GM18519 (cell line): ENCODE measurements around the gene KLHL29.

Source experiments
- ATAC-seq: cut with Tn5 transposase; IDR thresholded peaks from one replicate; pipeline ENCODE4 v1.9.1; 2021; ENCODE audit warnings: mild to moderate bottlenecking, moderate library complexity; ENCODE audit not compliant: unreplicated experiment, low FRiP score

Gene KLHL29

DNA sequence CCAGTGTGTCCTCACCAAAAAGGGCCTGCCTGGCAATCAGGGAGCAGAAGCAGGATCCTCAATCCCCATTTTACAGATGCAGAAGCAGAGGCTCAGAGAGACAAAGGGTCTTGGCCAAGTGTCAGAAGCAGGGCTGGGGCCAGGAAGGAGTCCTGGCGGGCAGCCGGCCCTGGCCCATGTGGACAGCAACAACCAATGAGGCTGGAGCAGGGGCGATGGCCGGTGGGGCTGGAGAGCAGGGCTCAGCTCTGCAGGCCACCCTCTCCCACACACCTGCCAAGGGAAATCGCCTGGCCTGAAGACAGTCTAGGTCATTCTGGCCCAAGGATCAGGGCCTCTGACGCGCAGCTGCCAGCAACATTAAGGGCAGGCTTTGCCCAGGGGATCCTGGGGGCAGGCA lies 298.0 kb downstream of the KLHL29 start:
- no peak for ATAC-seq

DNA sequence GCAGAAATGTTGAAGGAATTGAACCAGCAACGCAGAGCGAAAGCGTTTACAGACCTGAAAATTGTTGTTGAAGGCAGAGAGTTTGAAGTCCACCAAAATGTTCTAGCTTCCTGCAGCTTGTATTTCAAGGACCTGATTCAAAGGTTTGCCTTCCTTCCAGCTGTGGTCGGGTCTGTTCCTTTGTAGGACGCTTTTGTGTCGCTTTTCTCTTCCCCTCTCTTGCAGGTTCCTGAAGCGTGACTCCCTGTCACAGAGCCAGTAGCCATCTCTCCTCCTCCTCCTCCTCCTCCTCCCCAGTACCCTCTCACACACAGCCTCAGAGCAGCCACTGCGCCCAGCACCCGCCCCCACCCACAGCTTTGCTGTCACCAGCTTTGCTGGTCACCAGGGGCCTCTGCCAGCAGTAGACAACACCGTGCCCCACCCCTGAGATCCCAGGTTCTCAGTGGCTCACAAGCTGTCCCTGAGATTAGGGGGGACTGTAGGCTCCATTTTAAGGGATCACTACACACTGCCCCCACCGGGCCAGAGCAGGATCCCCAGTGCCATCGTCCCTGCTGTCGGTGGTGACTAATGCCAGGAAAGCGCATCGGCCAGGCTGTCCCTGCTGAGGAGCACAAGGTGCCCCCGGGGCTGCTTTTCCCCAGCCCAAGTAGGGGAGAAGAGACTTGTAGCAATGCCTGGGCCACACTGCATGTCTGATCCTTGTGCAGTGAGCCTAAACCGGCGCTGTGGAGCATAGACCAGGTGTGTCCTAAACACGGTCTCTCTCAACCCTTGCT lies 299.6 kb downstream of the KLHL29 start:
- no peak for ATAC-seq

DNA sequence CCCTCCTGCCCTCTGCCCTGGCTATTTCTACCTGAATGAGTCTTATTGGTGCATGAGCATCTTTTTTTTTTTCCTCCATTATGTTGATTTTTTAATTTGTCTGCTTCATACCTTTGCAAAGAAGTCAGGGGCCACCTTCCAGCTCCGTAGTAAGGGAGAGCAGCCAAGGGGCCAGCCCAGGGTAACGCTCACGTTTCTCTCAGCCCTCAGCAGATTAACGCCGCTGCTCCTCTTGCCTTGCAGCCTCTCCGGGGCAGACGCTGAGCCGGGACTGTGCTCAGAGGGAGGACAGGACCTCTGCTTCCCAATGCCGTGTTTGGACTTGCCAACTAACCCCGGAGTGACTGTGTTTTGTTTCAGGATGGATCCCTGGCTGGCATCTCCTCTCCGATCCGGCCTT lies 300.2 kb downstream of the KLHL29 start:
- no peak for ATAC-seq

DNA sequence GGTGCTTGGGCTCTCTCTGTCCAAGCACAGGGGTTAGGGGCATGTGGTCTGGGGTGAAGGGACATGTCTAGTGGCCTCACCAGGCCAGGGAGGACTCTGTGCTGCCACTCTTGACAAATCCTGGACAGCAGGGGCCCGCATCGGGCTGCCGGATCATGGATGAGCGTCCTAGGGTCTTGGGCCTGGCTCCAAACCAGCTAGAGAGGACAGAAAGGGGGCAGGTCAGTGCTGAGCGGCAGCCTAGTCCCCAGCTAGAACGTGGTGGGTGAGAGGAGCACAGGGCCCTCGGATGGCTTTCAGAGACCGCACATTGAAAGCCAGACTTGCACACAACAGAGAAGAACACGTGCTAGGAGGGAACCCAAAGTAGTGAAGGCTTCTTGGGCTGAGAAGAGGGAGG lies 300.7 kb downstream of the KLHL29 start:
- no peak for ATAC-seq

DNA sequence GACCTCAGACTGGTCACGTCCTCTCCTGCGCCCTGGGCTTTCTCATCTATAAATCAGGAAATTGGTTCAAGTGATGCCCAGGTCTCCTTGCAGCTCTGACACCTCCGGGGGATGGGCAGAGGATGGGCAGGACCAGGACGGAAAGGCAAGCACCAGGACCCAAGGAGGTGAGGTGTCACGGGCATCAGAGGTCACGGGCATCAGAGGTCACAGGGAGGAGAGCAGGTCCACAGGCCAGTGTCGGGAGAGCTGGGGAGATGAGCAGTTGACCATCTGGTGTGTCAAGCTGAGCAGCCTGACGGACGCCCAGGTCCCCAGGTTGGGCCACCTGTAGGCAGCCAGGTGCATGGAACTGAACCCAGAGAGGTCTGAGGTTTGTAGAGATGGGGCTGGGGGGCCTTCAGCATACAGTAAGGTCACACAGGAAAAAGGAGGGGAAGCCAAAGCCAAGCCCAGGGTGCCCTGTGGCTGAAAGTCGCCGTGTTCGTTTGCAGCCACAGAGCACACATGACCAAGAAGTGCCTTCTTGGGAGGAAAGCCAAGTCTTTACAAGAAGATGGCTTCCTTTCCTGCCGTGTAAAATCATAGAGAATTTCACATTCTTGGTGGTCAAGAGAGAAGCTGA lies 301.5 kb downstream of the KLHL29 start:
- ATAC-seq: no peak

DNA sequence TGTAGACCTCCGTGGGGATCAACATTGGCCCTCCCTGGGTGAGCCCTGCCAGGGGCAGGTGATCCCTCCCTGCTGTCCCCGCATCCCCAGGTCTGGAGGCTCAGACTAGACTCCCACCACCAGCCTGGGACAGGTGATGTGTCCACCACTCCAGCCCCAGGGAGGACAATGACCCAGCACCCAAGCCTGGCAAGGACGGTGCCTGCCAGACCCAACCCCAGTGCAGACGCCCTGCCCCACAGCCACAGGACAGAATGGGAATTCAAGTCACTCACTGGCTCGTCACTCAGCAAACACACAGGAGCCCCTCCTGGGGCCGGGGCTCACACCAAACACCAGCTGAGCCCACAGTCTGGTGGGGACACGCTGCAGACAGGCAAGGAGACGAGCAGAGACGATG lies 302.2 kb downstream of the KLHL29 start:
- ATAC-seq: no peak

DNA sequence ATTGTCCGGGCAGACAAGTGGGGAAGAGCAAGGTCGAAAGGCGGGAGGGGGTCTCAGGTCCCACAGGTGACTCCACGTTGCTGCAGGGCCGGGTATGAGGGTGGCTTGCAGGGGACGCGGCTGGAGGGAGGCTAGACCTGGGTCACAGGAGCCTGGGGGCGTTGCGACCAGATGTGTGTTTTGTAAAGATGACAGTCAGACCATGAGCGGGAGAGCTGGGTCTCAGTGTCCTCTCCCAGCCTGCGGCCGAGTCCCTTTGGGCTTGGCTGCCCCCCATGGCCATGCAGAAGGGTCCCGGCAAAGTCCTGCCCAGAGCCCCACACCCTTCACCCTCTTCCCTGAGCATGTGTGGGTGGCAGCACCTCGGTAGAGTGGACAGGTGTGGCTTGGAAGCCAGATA lies 302.7 kb downstream of the KLHL29 start:
- ATAC-seq: no peak

DNA sequence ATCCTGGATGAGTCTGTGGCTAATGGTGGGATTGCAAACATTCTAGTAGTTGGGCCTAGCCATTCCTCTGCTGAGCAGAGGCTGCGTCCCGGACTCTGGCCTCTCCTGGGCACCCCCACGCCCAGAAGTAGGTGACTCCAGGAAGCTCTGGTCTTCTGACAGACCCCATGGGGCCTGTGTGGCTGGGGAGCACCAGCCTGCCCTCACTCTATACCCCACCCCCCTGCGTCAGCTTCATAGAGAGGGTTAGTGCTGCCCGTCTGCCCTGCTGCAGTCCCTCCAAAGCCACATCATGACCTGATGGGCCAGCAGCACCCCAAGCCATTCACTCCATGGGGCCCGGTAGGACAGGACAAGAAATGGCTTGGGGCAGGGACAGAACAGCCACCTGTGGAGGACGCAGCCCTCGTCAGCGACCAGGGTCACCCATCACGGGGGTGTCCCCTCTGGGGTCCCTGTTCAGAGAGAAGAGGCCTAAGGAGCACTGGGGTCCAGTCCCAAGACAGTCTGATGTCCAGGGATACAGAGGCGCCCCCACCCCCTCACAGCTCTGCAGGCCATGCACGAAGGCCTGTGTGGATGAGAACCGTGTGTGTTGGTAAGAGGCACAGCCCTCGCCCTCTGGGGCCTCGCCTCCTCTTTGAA lies 303.6 kb downstream of the KLHL29 start:
- no peak for ATAC-seq

DNA sequence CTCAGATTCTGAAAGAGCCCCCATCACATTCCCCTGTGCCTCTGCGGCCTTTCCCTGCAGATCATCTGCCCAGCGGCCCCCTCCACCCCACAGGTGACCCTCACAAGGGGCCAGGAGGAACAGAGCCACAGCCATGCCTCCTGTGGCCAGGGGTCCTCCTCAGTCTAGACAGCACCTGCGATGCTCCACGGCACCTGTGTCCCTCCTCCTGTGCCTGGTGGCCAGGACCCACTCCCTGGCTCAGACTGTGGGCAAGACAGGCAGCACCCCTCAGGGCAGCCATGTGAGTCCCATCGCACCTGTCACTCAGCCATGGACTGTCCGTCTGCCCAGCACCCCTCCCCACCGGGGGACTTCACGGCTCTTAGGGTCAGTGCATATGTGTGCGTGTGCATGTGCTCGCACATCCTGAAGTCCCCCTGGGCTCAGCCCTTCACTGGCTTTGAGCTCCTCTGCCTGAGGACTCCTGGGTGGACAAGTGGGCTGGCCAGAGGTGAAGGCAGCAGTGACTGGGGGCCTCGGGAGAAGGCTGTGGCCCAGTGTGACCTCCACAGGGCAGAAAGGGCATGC lies 304.2 kb downstream of the KLHL29 start:
- no peak for ATAC-seq

DNA sequence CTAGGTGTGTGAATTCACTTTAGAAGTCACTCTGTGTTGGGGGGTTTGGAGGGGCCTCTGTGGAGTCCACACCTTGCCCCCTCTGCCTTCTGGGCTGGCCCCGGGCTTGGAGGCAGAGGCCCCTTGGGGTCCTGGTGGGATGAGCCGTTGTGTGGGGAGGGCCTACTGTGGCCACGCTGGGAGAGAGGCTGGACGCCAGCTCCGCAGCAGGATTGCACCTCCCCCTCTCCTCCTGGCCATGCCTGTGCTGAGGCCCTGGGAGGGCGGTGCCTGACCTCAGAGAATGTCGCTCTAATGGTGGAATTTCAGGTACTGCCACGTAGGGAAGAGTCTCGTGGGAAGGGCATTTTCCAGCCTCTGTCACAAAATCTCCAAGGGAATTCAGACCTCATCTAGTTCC lies 304.9 kb downstream of the KLHL29 start:
- ATAC-seq: no peak

DNA sequence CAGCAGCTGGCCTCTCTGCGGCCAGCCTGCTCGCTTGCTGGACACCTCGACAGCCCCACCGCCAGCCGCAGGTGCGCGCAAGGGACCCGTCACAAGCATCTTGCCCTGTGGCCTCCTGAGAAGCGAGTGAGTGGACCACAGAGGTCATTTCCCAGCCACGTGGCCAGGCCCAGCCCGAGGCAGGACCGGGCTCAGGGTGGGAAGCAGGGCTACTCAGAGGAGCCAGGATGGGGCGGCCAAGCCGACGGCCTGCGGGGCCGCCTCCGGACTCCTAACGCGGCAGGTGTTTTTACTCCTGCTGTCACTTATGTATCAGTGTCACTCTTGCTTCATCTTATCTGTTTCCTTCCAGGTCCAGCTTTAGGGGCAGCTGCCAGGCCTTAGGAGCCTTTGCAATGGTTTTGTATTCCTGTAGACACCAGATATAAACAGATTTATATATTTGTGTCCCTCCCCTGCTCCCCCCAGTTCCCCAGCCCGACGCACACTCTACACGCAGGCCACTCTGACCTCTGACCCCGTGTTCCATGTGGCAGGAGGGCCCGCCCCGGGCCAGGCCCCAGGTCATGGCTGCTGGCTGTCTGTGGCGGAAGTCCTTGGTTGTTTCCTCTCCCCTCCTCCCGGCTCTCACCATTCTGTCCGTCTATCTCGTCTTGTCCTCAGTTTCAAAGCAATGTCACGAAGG lies 305.6 kb downstream of the KLHL29 start:
- ATAC-seq: no peak

DNA sequence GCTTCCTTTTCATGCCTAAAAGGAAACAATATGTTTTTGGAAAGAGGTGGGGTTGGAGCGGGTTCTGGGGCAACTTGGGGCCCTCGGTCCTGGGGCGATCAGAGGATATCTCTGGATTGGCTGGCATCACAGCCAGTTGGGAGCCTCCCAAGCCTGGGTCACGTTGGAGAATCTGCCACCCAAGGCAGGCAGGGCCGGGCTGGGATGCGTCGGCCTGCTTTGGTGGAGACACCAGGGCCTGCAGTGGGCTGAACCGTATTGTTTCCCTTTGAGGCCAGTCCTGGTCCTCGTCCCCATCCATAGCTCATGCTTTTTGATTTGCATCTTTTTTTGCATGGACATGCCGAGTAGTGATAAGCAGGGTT lies 306.1 kb downstream of the KLHL29 start:
- no peak for ATAC-seq

DNA sequence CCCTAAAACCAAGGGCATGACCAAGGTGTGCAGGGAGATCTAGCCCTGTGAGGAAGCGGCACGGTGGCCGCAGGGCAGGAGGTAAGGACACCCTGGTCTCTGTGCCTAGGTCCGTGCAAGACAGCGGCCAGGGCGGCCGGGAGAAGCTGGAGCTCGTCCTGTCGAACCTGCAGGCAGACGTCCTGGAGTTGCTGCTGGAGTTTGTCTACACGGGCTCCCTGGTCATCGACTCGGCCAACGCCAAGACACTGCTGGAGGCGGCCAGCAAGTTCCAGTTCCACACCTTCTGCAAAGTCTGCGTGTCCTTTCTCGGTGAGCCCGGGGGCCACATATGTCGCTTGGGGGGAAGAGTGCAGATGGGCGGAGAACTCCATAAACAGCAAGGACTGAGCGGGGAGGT lies 306.6 kb downstream of the KLHL29 start:
- no peak for ATAC-seq

DNA sequence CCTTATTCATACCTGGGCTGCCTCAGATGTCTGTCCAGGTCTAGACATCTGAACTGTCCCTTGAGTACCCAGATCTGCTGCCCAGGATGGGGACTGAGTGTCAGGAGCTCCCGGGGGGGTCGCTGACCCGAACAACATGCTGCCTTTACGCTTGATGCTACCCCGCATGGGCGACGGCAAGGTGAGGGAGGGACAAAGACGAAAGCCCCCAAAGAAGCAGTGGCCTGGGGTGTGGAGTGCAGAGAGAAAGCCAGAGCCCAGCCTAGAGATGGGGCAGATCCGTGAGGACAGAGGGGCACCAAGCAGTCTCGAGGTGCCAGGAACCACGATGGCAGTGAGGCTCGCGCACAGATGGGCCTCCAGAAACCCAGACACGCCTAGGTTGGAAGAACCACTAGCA lies 307.3 kb downstream of the KLHL29 start:
- no peak for ATAC-seq

DNA sequence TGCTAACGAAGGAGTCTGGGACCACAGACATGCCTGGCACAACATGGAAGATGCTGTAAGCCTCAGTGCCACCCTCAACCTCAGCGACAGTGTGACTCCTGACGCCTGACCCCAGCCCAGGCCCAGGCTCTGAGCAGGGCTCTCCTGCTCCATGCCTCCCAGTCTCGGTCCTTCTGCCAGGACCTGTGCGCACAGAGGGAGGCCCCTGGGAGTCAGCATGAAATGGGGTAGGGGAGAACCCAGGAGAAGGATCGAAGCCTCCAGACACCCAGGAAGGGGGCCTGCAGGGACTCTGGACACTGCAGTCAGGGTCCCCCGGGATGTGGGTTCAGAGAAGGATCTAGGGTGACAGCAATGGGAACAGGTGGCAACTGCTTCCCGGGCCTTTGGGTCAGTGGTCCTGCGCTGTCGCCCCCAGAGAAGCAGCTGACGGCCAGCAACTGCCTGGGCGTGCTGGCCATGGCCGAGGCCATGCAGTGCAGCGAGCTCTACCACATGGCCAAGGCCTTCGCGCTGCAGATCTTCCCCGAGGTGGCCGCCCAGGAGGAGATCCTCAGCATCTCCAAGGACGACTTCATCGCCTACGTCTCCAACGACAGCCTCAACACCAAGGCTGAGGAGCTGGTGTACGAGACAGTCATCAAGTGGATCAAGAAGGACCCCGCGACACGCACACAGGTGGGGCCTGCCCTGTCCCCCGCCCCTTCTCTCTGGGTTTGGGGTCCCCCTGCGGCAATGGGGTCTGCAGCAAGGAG lies 308.0 kb downstream of the KLHL29 start:
- ATAC-seq: no peak

DNA sequence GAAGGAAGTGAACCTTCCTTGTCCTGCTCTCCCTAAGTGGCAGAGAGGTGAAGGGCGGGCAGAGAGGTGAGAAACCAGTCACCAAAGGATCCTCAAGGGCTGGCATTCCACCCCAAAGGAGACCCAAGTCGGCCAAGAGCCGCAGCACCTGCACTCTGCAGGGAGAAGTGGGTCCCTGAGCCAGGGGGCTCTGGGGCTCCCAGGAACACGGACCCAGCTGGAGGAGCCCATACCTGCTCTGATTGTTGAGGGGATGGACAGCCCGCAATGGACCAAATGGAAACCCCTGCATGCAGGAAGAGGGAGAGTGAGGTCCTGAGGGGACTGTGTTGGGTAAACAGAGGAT lies 308.6 kb downstream of the KLHL29 start:
- ATAC-seq: no peak

DNA sequence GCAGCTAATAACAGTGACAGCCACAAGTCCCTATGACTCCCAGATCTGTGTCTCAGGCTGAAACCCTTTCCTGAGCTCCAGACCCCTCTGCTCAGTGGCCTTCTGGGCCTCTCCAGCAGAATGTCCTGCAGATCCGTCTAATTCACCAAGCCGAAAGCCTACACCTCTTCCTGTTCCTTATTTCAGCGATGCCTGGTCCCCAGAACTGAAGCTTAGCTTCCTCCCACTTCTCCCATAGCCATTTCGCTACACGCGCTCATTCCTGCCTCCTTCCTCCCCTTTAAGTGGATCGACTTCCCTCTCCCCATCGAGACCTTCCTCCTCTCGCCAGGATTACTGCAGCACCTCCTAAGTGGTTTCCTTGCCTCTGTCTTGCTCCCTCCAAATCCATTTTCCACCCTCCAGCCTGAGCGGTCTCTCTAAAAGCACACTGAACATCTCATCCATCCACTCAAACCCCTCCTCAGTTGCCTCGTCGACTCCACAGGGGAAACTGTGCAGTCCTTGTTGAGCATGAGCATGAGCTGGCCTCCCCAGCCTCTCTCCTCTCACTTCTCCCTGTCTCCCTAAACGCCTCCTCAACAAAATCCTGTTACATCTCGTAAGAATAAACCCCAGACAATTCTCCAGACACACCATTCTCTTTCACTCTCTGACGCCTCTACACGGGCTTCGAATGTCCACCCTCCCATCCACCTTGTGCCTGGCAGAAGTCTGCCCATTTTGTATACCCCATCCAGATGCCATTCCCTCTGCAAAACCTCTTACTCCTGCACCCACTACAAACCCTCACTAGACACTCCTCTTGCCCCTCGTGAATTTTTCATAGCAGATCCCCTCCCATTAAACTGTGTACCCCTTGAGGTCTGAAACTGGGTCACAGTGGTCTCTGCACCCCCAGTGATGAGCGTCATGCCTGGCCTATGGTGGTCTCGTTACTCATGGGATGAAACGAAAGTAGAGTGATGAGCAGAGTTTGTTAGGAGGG lies 309.4 kb downstream of the KLHL29 start:
- ATAC-seq: no peak

DNA sequence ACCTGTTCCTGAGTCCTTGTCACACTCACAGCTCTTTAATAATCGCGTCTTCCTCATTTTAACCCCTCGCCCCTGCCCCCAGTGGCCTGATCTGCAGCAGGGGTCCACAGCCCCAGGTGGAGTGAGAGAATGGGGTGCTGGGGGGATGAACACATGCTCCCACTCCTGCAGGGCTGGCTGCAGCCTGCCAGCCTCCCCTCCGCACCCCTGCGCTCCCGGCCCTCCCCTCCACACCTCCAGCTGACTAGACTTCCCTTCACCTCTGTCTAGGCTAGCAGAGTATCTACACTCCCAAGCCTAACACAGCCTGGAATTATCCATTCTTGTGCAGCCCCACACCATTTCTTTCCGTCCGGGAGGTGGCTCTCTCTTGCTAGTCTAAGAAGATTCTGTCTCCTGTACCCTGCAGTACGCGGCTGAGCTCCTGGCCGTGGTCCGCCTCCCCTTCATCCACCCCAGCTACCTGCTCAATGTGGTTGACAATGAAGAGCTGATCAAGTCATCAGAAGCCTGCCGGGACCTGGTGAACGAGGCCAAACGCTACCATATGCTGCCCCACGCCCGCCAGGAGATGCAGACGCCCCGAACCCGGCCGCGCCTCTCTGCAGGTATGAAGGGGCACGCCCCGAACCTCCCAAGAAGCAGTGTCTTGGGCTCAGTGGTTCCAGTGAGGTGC lies 310.4 kb downstream of the KLHL29 start:
- no peak for ATAC-seq
